T47D (cell line): ENCODE data around the gene PCDH15.
A peak's percentile ranks its signal among the peaks of the same experiment; 100 is the strongest.

Experiments used
- DNase-seq, 2 experiments: peaks; one replicate each; pipeline versions ENCODE4 v3.0.0 to v3.0.0-alpha.2; 2011 to 2012; ENCODE audit warnings: low read depth in 1 of 2, low spot score in 1 of 2
- JUND ChIP-seq: IDR thresholded peaks from 2 replicates; pipeline ENCODE4 v1.6.1; 2012; ENCODE audit warnings: low read depth
- in situ Hi-C: cut with HindIII; loops from 2 replicates; pipeline ENCODE4 v1.10.0; 2016; ENCODE audit warnings: low sequenced_read_pairs, low pct_unique_long_range_greater_than_20kb

PCDH15 gene

DNA sequence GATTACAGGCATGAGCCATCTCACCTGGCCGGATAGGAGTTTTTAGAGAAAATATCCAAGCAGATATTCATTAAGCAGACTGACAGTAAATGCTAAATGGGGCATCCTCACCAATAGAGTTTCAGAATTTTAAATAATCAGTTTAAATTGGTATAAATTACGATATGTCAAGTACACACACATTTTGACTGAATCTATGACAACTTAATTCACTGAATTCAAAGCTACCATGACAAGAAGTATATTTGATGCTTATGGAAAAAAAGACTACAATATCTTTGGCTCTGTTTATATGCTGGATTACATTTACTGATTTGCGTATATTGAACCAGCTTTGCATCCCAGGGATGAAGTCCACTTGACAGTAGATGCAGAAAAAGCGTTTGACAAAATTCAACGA is 774.7 kb downstream of the PCDH15 start:
- no peak for DNase-seq
- TF ChIP-seq JUND = no peak
- in situ Hi-C loops = no loop called here

DNA sequence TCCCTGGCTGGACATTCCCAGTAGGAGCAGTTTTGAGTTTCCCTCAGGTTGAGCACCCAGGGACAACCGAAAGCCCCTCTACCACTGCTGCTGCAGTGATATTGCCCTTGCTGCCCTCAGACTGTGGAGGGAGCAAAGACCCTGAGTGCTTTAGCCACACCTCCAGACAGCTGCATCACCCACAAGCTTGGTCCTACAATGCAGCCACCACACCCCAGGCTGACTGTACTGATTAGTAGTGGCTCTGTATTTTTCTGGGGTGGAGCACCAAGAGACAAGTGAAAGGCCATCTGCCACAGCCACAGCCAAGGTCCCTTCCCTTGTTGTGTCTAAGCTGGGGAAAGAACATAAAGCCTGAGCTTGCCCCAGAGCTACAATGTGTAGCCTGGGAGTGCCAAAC is 789.9 kb downstream of the PCDH15 start:
- no peak for TF ChIP-seq JUND
- in situ Hi-C loops = no loop called here
- DNase-seq = no peak

DNA sequence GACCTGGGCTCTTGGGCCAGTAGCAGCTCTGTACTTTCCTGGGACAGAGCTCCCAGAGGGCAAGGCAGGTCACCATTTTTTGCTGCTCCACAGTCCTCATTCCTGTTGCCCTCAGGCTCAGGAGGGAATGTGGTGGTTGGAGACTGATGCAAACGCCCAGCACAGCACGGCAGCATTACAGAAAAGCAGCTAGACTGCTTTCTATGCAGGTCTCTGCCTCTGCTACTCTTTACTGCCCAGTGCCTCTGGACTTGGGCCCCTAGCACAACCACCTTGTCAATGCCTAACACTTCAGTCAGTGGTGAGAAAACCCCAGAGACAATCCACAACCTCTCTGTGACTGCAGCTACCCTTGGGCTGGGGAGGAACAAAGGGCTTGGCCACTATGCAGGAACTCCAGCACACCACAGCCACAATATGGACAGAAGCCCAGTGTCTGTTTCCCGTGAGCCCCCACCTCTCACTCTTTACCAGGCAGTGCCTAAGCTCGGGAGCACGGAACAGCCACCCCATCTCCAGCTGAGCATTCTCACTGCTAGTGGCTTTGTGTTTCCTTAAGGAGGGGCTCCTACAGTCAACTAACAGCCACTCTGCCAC is 790.6 kb downstream of the PCDH15 start:
- in situ Hi-C loops = no loop called here
- DNase-seq = no peak
- no peak for TF ChIP-seq JUND

DNA sequence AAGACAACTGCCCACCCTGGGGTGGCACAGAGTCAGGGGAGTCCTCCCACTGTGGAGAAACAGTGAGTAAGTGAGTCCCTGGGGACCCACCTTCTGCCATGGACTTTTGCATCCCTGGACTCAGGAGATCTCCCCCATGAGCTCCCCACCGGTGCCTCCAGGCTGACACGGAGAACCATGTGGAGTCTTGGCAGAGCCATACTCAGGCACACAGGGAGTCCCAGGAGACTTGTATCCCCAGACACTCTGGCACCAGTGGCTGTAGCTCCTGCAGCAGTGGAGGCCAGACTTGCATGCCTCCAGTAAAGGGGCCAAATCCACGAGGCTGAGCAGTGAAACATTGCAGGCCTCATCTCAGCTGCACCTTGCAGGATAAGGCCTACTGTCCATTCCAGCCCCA is 791.4 kb downstream of the PCDH15 start:
- no peak for DNase-seq
- in situ Hi-C loops = no loop called here
- no peak for TF ChIP-seq JUND

DNA sequence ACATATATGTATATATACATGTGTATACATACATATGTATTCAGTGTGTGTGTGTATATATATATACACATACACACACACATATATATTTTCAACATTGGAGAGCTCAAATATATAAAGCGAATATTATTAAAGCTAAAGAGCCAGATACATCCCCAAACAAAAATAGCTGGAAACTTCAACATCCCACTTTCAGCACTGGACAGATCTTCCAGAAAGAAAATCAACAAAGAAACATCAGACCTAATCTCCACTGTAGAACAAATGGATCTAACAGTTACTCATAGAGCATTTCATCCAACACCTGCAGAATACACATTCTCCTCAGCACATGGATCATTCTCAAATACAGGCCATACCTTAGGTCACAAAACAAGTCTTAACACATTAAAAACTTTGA is 799.0 kb downstream of the PCDH15 start:
- in situ Hi-C loops = no loop called here
- TF ChIP-seq JUND = no peak

DNA sequence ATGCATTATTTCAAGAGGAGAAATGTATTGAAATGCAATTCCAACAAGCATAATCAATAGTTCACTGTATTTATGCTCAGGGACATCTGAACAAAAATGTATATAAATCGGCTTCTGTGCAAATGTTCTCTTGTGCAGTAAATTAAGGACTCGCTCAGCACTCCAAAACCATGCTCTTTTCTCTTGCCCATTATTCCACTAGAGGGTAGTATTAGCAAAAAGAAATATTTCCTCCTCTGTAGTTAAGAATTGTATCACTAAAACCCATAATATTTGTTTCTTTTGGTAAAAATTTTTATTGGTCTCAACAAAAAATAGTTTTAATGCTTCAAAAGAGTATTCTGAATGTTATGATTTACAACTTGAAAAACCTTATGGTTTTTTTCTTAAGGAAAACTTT is 803.1 kb downstream of the PCDH15 start:
- in situ Hi-C loops = no loop called here
- no peak for TF ChIP-seq JUND
- peak; percentile 22 to 55 for DNase-seq

More for the DNA sequence above, 799.0 kb downstream of the PCDH15 start:
- DNase-seq = peak in 1 of 2 experiments; percentile 19

DNA sequence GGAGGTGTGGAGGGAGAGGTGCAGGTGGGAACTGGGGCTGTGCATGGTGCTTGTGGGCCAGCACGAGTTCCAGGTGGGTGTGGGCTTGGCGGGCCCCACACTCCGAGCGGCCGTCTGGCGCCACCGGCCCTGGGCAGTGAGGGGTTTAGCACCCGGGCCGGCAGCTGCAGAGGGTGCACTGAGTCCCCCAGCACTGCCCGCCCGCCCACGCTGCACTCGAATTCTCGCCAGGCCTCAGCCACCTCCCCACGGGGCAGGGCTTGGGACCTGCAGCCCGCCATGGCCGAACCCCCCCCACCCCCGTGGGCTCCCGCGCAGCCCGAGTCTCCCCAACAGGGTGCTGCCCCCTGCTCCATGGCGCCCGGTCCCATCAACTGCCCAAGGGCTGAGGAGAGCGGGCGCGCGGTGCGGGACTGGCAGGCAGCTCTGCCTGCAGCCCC is 810.2 kb downstream of the PCDH15 start:
- no peak for TF ChIP-seq JUND
- DNase-seq = no peak
- in situ Hi-C loops = no loop called here

DNA sequence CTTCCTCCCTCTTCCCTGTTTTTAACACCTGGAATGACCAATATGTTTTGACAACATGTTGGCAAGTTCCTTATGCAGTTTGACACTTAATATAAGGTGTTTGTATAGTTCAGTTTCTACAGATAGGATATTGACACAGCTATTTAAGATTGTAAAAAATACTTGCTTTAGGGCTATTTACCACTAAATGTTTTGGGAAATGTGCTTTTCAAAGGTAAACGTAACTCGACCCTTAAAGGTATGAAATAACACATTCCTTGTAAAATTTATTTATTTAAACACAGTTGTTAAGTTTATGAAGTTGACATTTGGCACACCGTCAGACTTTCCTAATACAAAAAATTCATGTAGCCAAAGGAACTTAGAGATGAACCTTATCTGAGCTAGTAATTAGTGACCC is 817.6 kb downstream of the PCDH15 start:
- peak in 1 of 2 experiments; percentile 10 for DNase-seq
- in situ Hi-C loops = no loop called here
- TF ChIP-seq JUND = no peak

DNA sequence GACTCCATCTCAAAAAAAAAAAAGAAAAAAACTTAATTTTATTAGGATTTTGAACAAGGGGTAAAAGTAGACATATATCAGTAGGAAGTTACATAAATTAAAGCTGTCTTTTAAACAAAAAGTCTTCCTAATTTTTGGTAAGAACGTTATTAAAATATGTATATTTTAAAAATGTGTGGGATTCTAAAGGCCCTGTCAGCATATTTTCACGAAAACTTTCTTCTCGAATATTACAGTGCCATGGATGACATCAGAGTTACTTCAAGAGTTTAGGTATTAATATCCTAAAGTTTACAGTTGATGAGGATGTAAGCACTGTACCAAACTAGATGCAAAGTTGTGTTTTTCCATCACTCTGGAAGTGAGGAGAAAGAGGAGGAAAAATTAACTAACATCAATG is 820.8 kb downstream of the PCDH15 start:
- TF ChIP-seq JUND = no peak
- in situ Hi-C loops = no loop called here
- DNase-seq = no peak

DNA sequence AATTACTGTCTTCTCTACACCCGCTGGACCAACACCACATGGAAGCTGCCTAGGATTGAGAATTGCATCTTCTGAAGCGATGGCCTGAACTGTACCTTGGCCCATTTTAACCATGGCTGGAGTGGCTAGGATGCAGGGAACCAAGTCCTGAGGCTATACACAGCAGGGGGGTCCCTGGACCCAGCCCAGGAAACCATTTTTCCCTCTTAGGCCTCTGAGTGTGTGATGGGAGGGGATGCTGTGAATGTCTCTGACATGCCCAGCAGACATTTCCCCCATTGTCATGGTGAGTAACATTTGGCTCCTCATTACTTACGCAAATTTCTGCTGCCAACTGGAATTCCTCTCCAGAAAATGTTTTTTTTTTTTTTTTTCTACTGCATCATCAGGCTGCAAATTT is 822.7 kb downstream of the PCDH15 start:
- TF ChIP-seq JUND = no peak
- no peak for DNase-seq
- in situ Hi-C loops = no loop called here

DNA sequence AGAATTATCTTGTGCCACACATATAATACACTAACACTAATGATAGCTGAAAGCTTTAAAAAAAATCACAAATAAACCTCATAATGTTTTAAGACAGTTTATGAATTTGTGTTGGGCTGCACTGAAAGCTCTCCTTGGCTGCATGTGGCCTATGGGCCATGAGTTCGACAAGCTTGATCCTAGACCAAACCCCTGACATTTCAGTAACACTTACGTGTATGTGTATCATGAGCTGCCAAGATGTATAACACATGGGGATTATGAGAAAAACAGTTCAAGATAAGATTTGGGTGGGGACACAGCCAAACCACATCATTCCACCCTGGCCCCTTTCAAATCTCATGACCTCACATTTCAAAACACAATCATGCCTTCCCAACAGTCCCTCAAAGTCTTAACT is 823.8 kb downstream of the PCDH15 start:
- DNase-seq = no peak
- no peak for TF ChIP-seq JUND
- in situ Hi-C loops = no loop called here

DNA sequence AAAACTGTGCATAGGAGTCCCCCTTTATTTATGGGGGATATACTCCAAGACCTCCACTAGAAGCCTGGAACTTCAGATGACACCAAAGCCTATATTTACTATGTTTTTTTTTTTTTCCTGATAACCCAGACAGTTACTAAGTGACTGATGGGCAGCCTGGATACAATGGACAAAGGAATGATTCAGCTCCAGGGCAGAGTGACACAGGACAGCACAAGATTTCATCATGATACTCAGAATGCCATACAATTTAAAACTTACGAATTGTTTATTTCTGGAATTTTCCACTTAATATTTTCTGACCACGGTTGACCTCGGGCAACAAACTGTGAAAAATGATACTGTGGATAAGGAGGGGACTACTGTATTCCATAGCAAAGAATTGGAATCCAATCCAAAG is 843.6 kb downstream of the PCDH15 start:
- no peak for DNase-seq
- TF ChIP-seq JUND = no peak
- in situ Hi-C loops = no loop called here

DNA sequence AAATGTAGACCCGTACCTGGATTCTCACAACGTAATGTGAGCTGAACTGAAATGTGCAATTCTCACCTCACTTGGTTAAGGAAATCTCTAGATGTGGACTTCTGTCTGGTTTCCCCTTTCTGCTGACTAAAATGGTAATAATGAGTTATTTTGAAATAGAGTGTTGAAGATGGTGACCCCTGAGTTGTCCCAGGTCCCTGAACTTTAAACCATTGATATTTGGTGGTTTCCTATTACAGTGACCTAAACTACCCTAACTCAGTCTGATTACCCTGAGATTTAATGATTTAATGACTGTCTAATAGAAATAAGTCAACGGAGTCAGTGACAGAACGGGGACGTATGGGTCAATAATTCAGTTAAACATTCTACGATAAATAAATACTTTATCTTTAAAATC is 845.9 kb downstream of the PCDH15 start:
- no peak for DNase-seq
- TF ChIP-seq JUND = no peak
- in situ Hi-C loops = no loop called here
